GM23248 (cell line): Measurements from ENCODE around the gene SIX2. TPM values are rescaled to one million over a fixed set of nuclear protein-coding genes. Genes with fewer than 3 reads are reported as not detected.

Experiments
- DNase-seq: peaks from one replicate; pipeline ENCODE4 v3.0.0-alpha.2; 2015
- H2AFZ ChIP-seq: fragments of 200-600 bp; sonication (generic); 2 replicates; pipeline ENCODE4 v1.6.1; 2016; ENCODE audit warnings: antibody characterized with exemption
- H3F3A ChIP-seq: fragments of 200-600 bp; sonication (generic); 2 replicates; pipeline ENCODE4 v1.6.1; 2016; ENCODE audit warnings: mild to moderate bottlenecking, antibody characterized with exemption, mixed run types; ENCODE audit not compliant: insufficient read depth
- H3K27ac ChIP-seq: fragments of 200-600 bp; sonication (generic); 2 replicates; pipeline ENCODE4 v1.5.1; 2016; ENCODE audit warnings: mild to moderate bottlenecking
- H3K27me3 ChIP-seq: fragments of 200-600 bp; sonication (generic); replicated peaks from 2 replicates; pipeline ENCODE4 v1.6.1; 2016; ENCODE audit warnings: mild to moderate bottlenecking; ENCODE audit not compliant: insufficient read depth
- H3K36me3 ChIP-seq: fragments of 200-600 bp; sonication (generic); 2 replicates; pipeline ENCODE4 v1.6.1; 2016; ENCODE audit warnings: low read depth, mild to moderate bottlenecking
- H3K4me1 ChIP-seq: fragments of 200-600 bp; sonication (generic); 2 replicates; pipeline ENCODE4 v1.6.1; 2016; ENCODE audit warnings: mild to moderate bottlenecking; ENCODE audit not compliant: insufficient read depth
- H3K4me2 ChIP-seq: fragments of 200-600 bp; sonication (generic); one replicate; pipeline ENCODE4 v1.6.1; 2016; ENCODE audit warnings: mild to moderate bottlenecking; ENCODE audit not compliant: unreplicated experiment
- H3K4me3 ChIP-seq: fragments of 200-600 bp; sonication (generic); 2 replicates; pipeline ENCODE4 v1.5.1; 2016; ENCODE audit warnings: mild to moderate bottlenecking
- H3K79me2 ChIP-seq: fragments of 200-600 bp; sonication (generic); 2 replicates; pipeline ENCODE4 v1.6.1; 2016; ENCODE audit warnings: mild to moderate bottlenecking; ENCODE audit not compliant: insufficient read depth
- H3K9ac ChIP-seq: fragments of 200-600 bp; sonication (generic); 2 replicates; pipeline ENCODE4 v1.6.1; 2016; ENCODE audit warnings: mild to moderate bottlenecking
- H3K9me2 ChIP-seq: fragments of 200-600 bp; sonication (generic); 2 replicates; pipeline ENCODE4 v1.6.1; 2016; ENCODE audit warnings: mixed run types, mild to moderate bottlenecking, moderate library complexity; ENCODE audit not compliant: insufficient read depth
- H3K9me3 ChIP-seq: fragments of 200-600 bp; sonication (generic); one replicate; pipeline ENCODE4 v1.6.1; 2017; ENCODE audit warnings: low read depth
- H4K20me1 ChIP-seq: fragments of 200-600 bp; sonication (generic); 2 replicates; pipeline ENCODE4 v1.6.0; 2016; ENCODE audit not compliant: insufficient read depth
- EZH2 ChIP-seq: fragments of 200-600 bp; sonication (generic); IDR thresholded peaks from 2 replicates; pipeline ENCODE4 v1.6.1; 2018; ENCODE audit warnings: antibody characterized with exemption, mild to moderate bottlenecking; ENCODE audit not compliant: insufficient read depth, poor library complexity, severe bottlenecking
- EZH2phosphoT487 ChIP-seq: fragments of 200-600 bp; sonication (generic); IDR thresholded peaks from 2 replicates; pipeline ENCODE4 v1.6.1; 2018; ENCODE audit warnings: antibody characterized with exemption, moderate library complexity, mild to moderate bottlenecking, low read depth; ENCODE audit not compliant: insufficient read depth
- WGBS, 2 experiments: methylation state at CpG; one replicate each; pipeline ENCODE4 v1.1.6; 2015 to 2017; ENCODE audit warnings: low lambda C conversion rate in 2 of 2, low coverage in 1 of 2; ENCODE audit errors: missing lambda C conversion rate in 2 of 2; 5-methylcytosine and 5-hydroxymethylcytosine counted together
- in situ Hi-C: fragments of 300-500 bp; cut with MboI; formaldehyde crosslinking; loops from 2 replicates; pipeline ENCODE4 v1.15.0; 2020
- polyA plus RNA-seq: library from polyadenylated mRNA; unstranded; fragments of >200 nt; fragmentation: Nextera tagmentation; extraction: Ambion mirVana; gene quantifications from 2 replicates; pipeline ENCODE4 v1.2.1, GENCODE V29; 2016
- total RNA-seq: library from RNA; depleted of rRNA; stranded (reverse); fragments of >200 nt; shearing (Covaris generic); gene quantifications from 2 replicates; pipeline ENCODE4 v1.2.3, GENCODE V29; 2014

Gene SIX2
- total and polyA plus RNA-seq, 2 experiments from 2014 or later = 0.19 TPM; not detected in 1

DNA sequence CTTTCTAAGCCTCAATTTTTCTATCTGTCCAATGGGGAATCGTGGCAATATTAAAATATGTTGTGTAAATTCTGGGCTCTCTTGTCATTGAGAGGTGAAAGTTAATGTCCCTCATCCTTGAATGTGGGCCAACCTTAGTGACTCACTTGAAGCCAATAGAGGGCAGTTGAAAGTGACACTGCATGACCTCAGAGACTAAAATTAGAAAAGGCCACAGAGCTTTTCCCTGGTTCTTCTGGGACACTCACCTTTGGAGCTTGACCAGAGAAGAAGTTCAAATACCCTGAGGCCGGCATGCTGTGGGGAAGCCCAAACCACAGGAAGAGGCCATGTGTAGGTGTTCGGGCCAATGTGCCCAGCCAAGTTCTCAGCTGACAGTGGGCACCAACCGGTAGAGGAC is 24.1 kb upstream of the SIX2 start:
- no peaks in the 10 kb centered on the region for H3K9me2 ChIP-seq
- no peaks in the 10 kb centered on the region for H3K36me3 ChIP-seq
- H4K20me1 ChIP-seq = no peaks in the 10 kb centered on the region
- H3K4me3 ChIP-seq = no peak overlapping the region
- no peaks in the 10 kb centered on the region for H3F3A ChIP-seq
- no peak for TF ChIP-seq EZH2phosphoT487
- no peak for TF ChIP-seq EZH2
- 90 to 92% methylated on average over 4 of the region's 4 CpGs for WGBS, 2 experiments
- H3K4me2 ChIP-seq = no peak overlapping the region
- no peak overlapping the region for H2AFZ ChIP-seq
- in situ Hi-C loops = no loop called here
- 0 out of 2 replicates have a peak, but pooled peaks cover 4% of the 10 kb centered on the region for H3K27me3 ChIP-seq
- H3K27ac ChIP-seq = no peak overlapping the region
- H3K79me2 ChIP-seq = no peaks in the 10 kb centered on the region
- no peak for DNase-seq
- H3K4me1 ChIP-seq = no peaks in the 10 kb centered on the region
- no peaks in the 10 kb centered on the region for H3K9me3 ChIP-seq
- H3K9ac ChIP-seq = no peak overlapping the region

DNA sequence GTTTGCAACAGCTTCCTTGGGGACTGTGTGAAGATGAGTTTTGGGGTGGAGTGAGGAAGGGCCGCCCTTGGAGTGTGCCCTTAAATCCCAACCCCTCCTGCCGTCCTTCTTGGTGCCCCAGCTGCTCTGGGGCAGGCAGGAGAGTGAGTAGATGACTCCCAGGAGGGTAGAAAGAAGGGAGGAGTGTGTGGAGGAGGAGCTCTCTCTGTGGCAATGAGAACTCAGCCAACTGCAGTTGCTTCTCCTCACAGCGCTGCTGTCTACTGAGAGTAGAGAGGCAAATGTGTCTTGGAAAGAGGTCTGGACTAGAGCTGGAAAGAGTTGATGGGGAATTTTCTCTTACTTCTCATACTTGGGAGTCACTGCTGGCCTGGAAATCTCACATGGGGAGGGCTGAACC is 21.8 kb upstream of the SIX2 start:
- H3F3A ChIP-seq = no peaks in the 10 kb centered on the region
- no peaks in the 10 kb centered on the region for H3K9me2 ChIP-seq
- H3K27ac ChIP-seq = no peak overlapping the region
- H3K27me3 ChIP-seq = 0 out of 2 replicates have a peak, but pooled peaks cover 4% of the 10 kb centered on the region
- no peak for DNase-seq
- H3K4me1 ChIP-seq = no peaks in the 10 kb centered on the region
- H4K20me1 ChIP-seq = no peaks in the 10 kb centered on the region
- 62 to 68% methylated on average over 3 of the region's 3 CpGs for WGBS, 2 experiments
- in situ Hi-C loops = no loop called here
- no peak overlapping the region for H2AFZ ChIP-seq
- H3K9me3 ChIP-seq = no peaks in the 10 kb centered on the region
- no peak overlapping the region for H3K9ac ChIP-seq
- no peak overlapping the region for H3K4me2 ChIP-seq
- no peaks in the 10 kb centered on the region for H3K36me3 ChIP-seq
- H3K79me2 ChIP-seq = no peaks in the 10 kb centered on the region
- TF ChIP-seq EZH2phosphoT487 (no peak), EZH2 (no peak)
- H3K4me3 ChIP-seq = no peak overlapping the region

DNA sequence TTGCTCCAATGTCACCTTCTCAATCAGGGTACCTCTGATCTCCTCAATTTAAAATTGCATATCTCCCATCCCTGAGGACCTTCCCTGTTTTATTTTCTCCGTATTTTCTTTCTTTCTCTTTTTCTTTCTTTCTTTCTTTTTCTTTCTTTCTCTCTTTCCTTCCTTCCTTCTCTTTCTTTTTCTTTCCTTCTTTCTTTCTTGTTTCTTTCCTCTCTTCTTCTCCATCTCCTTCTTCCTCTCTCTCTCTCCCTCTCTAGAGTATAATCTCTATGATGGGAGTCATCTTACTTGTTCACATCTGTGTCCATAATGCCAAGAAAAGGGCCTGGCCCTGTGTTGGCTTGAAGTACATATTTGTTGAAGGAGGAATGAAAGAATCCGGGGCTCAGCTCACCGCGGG is 21.3 kb upstream of the SIX2 start:
- H3K27me3 ChIP-seq = 0 out of 2 replicates have a peak, but pooled peaks cover 4% of the 10 kb centered on the region
- H4K20me1 ChIP-seq = no peaks in the 10 kb centered on the region
- DNase-seq = no peak
- no peaks in the 10 kb centered on the region for H3K4me1 ChIP-seq
- no peaks in the 10 kb centered on the region for H3K9me2 ChIP-seq
- in situ Hi-C loops = no loop called here
- WGBS, 2 experiments = 41 to 51% methylated on average over 4 of the region's 4 CpGs
- H3K79me2 ChIP-seq = no peaks in the 10 kb centered on the region
- no peak for TF ChIP-seq EZH2
- no peak overlapping the region for H3K4me2 ChIP-seq
- no peaks in the 10 kb centered on the region for H3F3A ChIP-seq
- H3K4me3 ChIP-seq = no peak overlapping the region
- no peaks in the 10 kb centered on the region for H3K36me3 ChIP-seq
- no peak overlapping the region for H2AFZ ChIP-seq
- no peak overlapping the region for H3K27ac ChIP-seq
- H3K9me3 ChIP-seq = no peaks in the 10 kb centered on the region
- no peak overlapping the region for H3K9ac ChIP-seq

DNA sequence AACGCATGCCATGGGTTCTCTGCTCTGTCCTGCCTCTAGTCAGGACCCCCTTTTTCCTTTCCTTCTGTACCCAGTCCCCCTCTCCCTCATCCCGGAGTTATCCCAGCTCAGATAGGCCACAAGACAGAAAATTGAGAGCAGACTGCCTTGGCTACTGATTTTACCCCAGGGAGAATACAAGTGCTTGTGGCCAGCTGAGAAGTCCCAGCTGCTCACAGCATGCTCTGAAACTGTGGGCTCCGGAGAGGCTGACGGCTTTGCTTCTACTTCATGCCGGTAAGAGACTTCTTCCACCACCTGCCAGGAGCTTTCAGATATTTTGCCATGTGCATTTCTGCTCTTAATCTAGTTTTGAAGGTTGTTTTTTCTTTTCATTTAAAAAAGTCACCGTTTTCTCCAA is 20.0 kb upstream of the SIX2 start:
- Histone ChIP-seq H2AFZ (no peak overlapping the region), H3F3A (no peaks in the 10 kb centered on the region), H3K9me3 (no peaks in the 10 kb centered on the region), H3K79me2 (no peaks in the 10 kb centered on the region), H3K36me3 (no peaks in the 10 kb centered on the region), H3K4me3 (no peak overlapping the region), H4K20me1 (no peaks in the 10 kb centered on the region), H3K4me2 (no peak overlapping the region), H3K4me1 (no peaks in the 10 kb centered on the region), H3K27ac (no peak overlapping the region), H3K9ac (no peak overlapping the region), H3K27me3 (0 out of 2 replicates have a peak, but pooled peaks cover 4% of the 10 kb centered on the region), H3K9me2 (no peaks in the 10 kb centered on the region)
- TF ChIP-seq EZH2 (no peak), EZH2phosphoT487 (no peak)
- no peak for DNase-seq
- in situ Hi-C loops = no loop called here
- 39 to 40% methylated on average over 6 of the region's 6 CpGs for WGBS, 2 experiments

DNA sequence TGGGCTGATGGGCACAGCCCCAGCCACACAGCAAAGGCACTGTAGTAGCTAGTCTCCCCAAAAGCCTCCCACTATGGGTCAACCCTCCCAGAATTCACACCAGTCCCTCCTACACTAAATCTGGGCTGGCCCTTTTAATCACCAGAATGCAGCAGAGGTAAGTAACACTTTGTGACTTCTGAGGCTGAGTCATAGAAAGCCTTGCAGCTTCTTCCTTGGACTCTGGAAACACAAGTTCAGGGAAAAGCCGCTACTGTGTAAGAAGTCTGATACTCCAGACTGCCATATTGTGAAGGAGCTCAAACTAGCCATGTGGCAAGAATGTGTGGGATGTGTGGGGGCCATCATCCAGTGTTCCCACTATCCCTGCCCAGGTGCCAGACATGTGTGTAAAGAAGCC is 19.0 kb upstream of the SIX2 start:
- Histone ChIP-seq H3K4me1 (no peaks in the 10 kb centered on the region), H2AFZ (no peak overlapping the region), H3K79me2 (no peaks in the 10 kb centered on the region), H3K9ac (no peak overlapping the region), H3K36me3 (no peaks in the 10 kb centered on the region), H3K27ac (no peak overlapping the region), H3K9me3 (no peaks in the 10 kb centered on the region), H4K20me1 (no peaks in the 10 kb centered on the region), H3K27me3 (0 out of 2 replicates have a peak, but pooled peaks cover 4% of the 10 kb centered on the region), H3K4me2 (no peak overlapping the region), H3K4me3 (no peak overlapping the region), H3K9me2 (no peaks in the 10 kb centered on the region), H3F3A (no peaks in the 10 kb centered on the region)
- in situ Hi-C loops = no loop called here
- no peak for TF ChIP-seq EZH2phosphoT487
- TF ChIP-seq EZH2 = no peak
- peak; percentile 62 for DNase-seq
- WGBS, 2 experiments = 91 to 100% methylated on average over 1 of the region's 1 CpG
